ENCODE measurements around the gene CDYL.

CDYL gene

DNA sequence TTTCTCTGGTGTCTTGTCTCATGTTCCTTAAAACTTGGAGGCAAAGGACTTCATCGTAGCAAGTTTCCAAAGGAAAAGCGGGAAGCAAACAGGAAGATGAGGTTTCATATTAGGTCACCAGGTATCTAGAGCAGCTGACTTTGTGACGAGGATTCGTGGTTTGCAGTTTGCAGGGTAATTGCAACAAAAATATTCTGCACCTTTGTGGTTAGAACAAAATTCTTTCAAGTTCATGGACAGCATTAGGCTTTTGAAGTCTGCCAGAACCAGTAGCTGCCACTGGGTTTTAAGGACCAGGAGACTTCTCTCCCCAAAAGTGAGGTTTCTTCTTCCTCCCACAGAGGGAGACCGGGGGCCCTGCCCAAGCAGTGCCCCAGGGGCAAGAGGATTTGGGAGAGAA lies 164.2 kb downstream of the CDYL start:
- no peak for DNase-seq

DNA sequence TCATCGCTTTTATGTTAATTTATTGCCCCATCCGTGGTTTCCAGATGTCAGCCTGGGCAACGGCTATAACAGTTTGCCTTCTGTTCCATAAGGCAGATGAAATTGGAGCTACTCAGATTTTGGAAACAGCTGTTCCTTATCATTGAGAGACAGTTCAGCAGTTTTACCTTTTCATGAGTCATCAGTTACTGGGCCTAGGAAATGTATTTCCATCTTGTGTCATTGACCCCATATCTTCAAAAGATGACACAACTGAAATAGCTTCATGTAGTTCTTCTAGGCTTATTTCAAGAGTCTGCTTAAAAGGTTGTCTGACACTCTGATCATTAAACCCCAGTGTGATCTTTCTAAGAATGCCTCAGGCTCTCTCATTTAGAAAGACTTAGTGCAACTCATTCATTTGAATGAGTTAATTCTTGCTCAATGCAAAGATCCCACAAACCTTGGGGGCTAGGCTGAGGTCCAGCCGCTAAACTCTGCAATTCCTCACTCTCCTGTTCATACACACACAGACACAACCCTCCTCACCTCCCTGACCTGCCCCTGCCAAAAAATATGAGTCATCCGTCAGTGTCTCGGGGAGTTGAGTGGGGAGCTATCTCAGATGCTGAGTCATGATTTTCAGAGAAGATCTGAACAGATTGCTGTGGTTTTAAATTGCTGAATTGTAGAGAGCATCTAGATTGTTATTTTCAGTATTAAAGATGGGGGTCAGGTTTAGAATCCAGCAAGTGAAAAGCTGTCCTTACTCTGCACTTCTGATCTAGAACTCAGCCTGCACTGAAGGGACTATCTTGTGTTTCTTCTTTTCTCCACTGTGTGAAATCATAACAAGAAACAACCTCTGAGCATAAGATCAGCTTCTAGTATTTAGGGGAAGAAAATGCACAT lies 165.8 kb downstream of the CDYL start:
- DNase-seq, result peak; percentile 74

DNA sequence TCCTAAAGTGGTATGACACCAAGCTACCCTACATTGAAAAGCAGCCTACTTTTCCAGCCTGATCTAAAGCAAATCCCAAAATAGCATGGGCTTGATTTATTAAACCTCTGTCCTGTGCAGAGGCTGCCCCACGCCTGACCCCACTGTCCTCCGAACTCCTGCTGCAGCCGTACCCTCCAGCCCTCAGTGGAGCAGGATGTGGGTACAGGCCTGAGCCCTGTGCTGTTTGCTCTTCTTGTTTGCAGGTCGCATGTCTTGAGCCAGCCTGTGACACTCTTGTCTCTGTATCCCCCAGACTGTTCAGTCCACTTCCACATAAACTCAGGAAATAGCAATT lies 166.4 kb downstream of the CDYL start:
- no peak for DNase-seq

DNA sequence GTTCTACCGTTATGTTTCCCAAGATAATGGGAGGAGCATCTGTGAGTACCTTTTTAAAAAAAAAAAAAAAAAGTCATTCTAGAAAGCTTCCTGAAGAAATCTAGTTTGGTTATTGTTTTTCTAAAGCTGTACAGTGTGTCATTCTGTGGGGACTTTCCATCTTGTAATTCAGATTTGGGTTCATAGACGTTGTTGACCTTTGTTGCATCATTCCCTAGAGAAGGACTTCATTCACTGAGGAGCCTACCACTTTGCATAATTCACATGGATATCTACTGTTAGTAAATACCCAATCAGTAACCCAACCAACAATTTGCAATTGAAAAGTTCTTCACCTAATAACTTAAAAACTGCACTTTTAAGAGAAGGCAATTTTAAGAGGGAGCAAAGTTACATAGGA lies 167.5 kb downstream of the CDYL start:
- no peak for DNase-seq

DNA sequence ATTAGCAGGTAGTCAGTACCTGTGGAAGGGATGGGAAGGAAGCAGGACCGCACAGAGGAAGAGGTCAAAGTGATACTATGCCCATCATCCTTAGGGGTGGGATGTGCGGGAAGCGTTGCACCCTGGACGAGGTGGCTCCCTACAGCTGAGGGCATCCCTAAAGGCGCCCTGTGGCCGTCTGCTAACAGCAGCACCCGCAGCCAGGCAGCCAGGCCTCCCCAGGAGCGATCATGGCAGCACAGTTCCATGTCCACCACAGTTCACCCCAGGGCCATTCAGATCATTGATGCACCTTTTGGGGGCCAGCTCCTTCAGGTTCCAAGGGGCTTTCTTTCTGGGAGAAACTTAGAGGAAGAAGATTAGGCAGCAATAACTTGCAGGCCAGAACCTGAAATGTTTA lies 168.1 kb downstream of the CDYL start:
- no peak for DNase-seq

DNA sequence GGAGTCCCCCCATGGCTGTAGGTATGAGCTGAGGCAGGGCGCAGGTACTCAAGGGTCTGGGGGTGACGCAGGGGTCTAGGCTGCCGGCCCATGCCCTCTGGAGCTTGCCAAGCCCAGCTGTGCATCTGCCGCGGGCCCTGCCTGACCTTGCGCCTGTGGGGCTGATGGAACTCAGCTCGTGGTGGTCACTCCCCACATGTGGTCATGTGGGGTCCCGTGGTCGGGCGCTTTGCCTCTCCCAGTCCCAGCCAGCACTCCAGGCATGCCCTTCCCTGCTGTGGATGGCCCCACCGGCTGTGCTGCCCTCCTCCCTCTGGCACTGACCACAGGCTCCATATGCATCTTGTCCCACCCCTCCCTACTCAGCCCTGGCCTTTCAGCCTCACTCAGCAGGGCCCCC lies 170.3 kb downstream of the CDYL start:
- DNase-seq, result no peak

DNA sequence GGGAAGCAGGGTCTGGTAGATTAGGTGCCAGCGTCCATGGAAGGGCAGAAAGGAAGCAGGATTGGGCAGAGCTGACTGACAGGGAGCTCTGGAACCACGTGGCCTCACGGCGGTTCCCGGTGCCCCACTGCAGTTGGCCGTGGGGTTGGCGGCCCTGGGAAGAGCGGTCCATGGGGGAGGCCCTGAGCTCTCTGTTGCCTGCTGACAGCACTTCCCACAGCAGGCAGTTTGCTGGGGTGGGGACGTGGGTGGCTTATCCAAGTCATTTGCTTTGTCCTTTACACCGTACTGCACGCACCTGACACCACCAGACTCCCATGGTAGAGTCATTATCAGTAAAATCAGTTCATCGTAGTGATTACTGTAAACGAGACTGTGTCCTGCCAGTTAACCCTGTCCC lies 171.5 kb downstream of the CDYL start:
- no peak for DNase-seq

DNA sequence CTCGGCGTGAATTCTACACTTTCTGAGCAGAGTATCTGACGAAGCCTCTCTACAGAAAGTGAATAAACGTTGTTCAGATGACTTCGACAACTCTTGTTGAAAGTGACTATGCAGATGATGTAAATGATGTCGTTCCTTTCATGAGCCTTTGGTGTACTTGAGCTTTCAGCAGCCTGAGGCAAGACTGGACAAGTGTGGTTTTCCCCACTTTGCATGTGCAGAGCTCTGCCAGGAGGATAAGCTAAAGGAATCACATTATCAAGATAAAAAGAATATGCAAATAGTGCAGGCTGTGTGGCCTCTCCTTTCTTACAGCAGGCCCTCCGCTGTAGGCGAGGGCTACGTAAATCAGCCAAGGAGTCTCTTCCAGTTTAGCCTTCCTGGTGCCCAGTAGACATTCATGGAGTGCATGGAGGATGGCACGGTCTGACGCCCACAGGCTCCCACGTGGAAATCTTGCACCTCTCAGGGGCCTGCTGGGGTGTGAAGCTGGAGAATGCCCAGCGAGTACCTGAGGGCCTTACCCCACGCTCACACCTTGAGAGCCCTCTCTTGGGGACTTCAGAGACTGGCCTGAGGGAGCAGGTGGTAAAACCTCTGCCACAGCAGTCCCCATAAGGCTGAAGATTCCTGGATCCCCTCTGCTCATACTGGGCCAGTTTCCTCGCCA lies 172.7 kb downstream of the CDYL start:
- DNase-seq, result no peak

DNA sequence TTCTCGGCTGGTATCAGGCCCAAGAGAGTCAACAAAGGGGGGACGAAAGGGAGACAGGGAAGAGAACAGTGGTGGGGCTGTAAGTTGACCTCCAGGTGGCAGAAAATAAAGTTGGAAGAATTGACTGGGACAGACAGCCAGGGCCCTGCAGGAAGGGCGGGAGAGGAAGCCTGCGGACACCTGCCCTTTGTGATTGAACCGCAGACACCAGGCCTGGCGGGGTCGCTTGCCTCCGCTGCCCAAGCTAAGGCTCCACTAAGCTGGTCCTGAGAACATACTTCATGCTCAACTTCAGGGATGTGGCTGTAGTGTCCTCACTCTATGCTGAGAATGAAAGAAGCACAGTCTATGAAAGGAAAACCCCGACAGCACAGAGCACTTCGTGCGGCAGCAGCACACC lies 173.9 kb downstream of the CDYL start:
- DNase-seq, result no peak

DNA sequence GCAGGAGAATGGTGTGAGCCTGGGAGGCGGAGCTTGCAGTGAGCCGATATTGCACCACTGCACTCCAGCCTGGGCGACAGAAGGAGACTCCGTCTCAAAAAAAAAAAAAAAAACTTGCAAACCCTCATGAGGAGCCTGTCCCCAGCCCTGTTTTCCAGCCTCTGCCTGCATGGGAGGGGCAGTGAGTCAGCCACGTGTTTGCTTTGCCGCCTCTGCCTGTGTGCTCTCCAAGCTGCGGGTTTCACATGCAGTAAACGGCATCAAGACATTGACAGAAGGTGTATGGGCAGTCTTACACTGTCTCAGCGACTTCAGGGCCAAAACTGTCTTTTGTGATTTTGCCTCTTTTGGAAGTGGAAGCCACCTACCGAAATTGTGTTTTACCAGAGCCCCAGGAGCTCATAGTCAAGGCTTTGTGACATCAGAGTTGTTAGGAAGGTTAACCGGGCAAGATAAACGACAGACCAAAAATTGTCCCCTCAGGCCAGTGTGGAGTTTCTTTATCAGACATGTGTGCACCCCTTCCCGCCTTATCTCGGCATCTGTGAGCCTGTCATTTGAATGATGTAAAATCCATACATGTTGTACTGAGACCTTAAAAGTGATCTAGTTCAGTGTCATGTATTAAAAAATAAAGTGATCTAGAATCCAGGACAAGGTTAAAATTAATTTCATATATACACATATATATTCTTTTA lies 174.8 kb downstream of the CDYL start:
- no peak for DNase-seq

DNA sequence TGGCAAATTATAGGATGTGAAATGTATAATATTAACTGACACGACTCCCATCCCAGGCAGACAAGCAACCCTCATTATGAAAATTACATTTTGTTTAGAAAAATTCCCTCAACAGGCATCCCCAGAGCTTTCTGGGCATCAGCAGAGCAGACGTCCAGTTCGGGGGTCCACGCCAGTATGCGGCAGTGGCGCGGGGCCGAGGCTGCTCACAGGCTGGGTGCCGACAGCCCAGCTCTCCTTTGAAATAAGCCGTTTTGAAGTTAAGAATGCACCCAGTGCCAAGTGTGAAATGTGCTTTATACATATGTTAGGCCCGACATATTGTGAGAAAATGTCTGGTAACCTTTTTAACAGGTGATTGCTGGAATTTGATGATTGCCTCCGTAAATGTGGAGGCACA lies 177.2 kb downstream of the CDYL start:
- no peak for DNase-seq

DNA sequence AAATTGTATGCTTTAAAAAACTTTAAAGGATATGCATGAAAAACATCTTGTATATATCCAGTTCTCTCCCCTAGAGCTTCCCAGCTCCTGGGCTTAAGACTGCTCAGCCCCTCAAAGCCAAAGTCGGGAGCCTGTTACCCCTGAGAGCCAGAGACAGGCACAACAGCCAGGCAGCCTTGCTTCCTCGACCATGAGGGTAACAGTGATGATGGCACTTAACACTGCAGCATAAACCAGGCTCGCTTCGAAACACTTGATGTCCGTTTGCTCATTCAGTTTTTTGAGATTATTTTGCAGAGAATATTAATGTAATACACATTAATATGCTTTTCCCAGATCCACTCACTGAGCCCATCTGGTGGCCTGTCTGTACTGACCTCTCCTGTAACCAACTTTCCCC lies 180.4 kb downstream of the CDYL start:
- no peak for DNase-seq

DNA sequence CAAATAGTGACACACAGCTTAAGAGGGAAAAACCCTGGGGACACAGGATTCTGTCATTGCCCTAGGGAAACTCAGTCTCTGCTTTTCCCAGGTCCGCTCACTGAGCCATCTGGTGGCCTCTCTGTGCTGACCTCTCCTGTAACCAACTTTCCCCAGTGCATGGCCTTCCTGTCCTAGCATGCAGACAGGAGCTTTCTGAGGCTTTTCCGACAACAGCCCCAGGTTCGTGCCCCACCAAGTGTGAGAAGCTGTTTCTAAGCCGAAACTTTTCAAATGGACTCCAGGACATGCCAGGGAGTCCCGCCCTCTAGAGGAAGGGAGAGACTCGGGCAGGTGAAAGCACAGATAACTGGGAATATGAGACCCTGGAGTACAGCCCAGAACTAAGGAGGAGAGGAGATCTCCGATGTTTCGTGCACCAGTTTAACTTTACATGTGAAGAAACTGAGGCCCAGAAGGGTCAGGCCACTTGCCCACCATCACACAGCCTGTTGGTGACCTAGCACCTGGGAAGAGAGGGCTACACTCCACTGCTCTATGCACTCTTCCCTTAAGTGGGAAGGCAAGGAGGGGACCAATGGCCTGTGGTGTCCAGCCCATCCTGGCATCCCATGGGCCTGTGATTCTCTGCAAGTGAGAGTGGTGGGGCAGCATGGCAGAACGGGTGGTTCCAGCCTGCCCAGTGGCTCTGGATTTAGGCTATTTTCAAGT lies 181.5 kb downstream of the CDYL start:
- no peak for DNase-seq

DNA sequence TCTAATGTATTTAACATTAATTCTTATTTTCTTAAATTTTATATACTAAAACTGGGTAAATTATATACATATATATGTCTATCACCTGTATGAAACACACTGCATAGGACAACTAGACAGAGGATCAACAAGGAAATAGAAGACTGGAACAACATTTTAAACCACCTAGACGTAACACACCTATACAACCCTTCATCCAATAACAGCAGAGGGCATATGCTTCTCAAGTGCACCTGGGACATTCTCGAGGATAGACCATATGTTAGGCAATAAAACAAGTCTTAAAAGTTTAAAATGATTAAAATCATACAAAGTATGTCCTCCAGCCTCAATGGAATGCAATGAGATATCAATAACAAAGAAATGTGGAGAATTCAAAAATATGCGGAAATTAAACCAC lies 182.4 kb downstream of the CDYL start:
- DNase-seq, result no peak

DNA sequence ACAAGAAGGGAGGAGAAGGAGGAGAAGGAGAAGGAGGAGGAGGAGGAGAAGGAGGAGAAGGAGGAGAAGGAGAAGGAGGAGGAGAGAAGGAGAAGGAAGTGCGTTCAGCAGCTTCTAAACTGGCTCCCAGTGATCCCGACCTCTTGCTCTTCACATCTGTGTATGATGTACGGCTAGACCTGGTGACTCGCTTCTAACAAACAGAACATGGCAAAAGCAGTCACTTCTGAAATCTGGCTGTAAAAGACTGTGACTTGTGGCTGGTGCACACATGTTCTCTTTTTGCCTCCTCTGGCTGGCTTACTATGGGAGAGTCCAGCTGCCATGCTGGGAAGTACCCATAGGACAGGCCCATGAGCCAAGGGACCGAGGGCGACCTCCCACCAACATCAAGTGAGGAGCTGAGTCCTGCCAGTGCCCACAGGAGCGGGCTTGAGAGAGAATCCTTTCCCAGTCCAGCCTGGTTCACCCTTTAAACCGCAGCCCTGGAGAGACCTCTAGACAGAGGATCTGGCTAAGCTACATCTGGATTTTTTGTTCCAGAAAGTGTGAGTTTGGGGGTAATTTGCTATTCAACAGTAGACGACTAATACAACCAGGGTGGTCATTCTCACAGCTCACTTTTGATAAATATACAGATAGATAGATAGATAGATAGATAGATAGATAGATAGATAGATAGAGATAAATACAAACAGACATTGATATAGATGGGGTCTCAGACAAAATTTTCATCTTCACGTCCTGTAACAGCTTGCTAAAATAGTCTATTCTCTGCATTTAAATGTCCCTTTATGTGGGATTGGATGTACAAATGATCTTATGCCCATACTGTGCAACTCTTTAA lies 185.3 kb downstream of the CDYL start:
- DNase-seq, result no peak

DNA sequence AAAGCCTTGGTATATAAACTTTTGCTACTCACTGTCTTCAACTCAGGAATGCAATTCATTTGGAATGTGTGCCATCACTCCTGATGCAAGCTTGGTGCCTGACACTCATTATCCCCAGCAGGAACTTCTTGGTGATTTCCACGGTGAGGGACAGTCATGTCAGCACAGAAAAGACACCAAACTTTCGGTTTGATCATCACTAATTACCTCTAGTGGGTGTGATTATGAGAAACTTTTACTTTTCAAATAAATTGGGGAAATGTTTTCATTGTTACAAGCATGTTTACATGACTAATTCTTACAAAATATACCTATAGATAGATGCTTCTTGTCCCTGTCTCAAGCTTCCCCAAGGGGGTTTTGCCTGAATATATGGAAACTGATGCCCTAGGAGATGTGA lies 186.7 kb downstream of the CDYL start:
- DNase-seq, result no peak

DNA sequence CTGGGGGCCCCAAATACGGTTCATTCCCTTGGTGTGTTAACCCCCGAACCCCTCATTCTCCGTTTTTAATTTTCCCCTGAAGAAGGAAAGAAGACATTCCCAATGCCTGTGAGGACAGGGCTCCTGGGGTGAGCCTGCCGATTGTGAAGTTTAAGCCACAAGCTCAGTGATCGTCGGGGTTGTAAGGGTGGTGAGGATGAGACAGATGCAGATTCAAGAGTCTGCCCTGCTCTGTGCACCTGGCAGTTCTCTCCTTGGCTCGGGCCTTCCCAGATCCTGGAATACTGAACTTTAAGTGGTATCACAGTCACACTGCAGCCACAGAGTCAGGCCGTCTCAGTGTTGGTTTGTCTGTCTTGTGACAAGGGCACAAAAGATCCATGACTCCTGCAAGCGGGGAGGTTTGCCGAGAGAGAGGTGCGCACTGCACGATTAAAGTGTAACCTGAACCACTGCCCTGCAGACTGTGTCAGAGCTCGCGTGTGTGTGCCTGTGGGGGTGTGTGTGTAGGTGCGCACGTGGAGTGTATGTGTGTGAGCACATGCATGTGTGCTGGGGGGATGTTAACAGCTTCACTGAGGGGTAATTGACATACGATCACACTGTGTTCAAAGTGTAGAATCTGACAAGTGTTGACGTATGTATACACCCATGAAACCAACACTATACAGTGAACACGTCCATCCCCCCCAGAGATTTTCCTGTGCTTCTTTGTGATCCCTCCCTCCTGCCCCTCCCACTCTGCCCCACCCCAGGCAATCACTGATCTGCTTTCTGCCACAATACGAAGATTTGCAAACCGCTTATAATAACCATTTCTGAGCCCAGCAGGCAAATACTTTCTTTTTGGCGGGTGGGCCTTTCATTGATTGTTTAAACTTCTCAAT lies 188.7 kb downstream of the CDYL start:
- DNase-seq, result no peak

DNA sequence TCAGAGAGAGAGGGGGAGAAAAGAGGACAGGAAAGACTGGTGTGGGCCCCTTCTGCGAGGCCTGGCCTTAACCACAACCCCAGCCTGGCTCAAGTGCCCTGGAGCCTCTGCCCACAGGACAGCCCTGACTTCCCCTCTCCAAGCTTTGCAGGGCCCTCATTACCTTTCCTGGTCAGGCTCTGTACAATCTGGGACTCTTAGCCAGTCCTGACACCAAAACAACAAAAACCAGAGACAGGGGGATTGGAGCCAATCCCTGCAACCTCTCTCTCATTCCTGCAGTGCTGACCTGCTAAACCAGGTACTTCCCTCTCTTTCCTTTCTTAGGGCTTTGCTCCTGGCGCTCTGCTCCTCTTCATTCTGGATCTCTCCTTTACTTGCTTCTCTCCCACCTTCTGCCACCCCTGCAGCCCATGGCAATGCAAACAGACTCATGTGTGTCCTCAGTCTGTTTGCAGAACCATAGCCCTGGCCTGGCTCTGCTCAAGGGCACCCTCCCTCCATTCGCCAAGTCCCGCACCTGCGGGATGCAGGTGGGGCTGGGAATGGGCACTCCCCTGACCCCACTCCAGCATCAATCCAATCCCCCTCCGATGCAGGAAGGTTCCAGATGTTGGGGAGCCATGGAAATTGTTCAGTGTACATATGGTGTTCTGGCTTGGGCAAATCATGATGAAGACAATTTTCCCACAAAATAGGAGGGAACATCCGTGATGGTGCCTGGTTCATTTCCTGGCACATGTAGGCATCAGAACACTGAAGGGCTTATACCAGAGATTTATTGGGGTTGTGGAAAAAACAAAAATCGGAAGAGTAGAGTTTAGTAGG lies 189.6 kb downstream of the CDYL start:
- no peak for DNase-seq

DNA sequence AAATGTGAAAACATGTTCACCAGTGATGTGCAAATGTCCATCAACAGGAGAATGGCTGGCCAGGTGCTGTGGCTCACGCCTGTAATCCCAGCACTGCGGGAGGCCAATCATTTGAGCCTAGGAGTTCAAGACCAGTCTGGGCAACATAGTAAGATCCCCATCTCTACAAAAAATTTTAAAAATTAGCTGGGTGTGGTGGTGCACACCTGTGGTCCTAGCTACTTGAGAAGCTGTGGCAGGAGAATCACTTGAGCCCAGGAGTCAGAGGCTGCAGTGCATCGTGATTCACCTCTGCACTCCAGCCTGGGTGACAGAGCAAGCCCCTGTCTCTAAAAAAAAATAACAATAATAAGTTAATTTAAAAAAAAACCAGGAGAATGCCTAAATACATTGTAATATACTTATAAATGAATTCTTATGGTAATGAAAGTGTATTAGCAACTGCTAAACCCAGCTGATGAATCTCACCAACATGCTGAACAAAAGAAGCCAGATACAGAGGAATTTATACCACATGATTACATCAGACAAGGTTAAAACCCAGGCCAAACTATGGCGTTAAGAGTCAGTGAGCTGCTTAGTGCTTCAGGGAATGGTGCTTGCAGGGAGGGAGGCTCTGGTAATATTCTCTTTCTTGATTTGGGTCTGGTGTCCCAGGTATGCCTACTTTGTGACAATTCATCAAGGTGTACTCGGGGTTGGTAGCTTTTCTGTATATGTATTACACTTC lies 191.3 kb downstream of the CDYL start:
- DNase-seq, result no peak

Measured in T1000 (cell line).